ENCODE results near the gene SLC12A8.
A peak's percentile ranks its signal among the peaks of the same experiment; 100 is the strongest.

The SLC12A8 gene

GRCh38 chr3:125069968-125070745, 142.4 kb downstream of the SLC12A8 start:
- DNase-seq = no peak

GRCh38 chr3:125069452-125069851, 143.1 kb downstream of the SLC12A8 start:
- no peak for DNase-seq

GRCh38 chr3:125068265-125068664, 144.3 kb downstream of the SLC12A8 start:
- DNase-seq = no peak

- peak; percentile 49 for DNase-seq
Observed at GRCh38 chr3:125067225-125067624, 145.3 kb downstream of the SLC12A8 start.

- DNase-seq = peak; percentile 100
Observed at GRCh38 chr3:125062904-125063618, 149.5 kb downstream of the SLC12A8 start.

GRCh38 chr3:125061646-125062045, 150.9 kb downstream of the SLC12A8 start:
- no peak for DNase-seq

GRCh38 chr3:125061170-125061569, 151.4 kb downstream of the SLC12A8 start:
- DNase-seq = no peak

GRCh38 chr3:125059488-125060245, 152.9 kb downstream of the SLC12A8 start:
- no peak for DNase-seq

- DNase-seq = no peak
Observed at GRCh38 chr3:125058959-125059358, 153.6 kb downstream of the SLC12A8 start.

GRCh38 chr3:125058529-125058928, 154.0 kb downstream of the SLC12A8 start:
- DNase-seq = no peak

GRCh38 chr3:125057186-125057850, 155.2 kb downstream of the SLC12A8 start:
- DNase-seq = peak; percentile 47

- DNase-seq = peak; percentile 55
Observed at GRCh38 chr3:125055913-125056745, 156.4 kb downstream of the SLC12A8 start, which contains the start of gene HEG1. TSS of gene HEG1 (minus strand) at chr3:125055997. CDS start at chr3:125055890, 107 bp downstream.

GRCh38 chr3:125055331-125055912, 157.1 kb downstream of the SLC12A8 start:
- DNase-seq = no peak

- peak; percentile 60 for DNase-seq
Observed at GRCh38 chr3:125054449-125055329, 157.9 kb downstream of the SLC12A8 start.

- DNase-seq = no peak
Observed at GRCh38 chr3:125054062-125054448, 158.5 kb downstream of the SLC12A8 start.

- no peak for DNase-seq
Observed at GRCh38 chr3:125053304-125053699, 159.2 kb downstream of the SLC12A8 start.

GRCh38 chr3:125052624-125053303, 159.8 kb downstream of the SLC12A8 start:
- DNase-seq = peak; percentile 33

GRCh38 chr3:125051715-125052581, 160.6 kb downstream of the SLC12A8 start:
- no peak for DNase-seq

- DNase-seq = no peak
Observed at GRCh38 chr3:125051205-125051604, 161.3 kb downstream of the SLC12A8 start.

All from kidney glomerular epithelial cell (primary cell).